Superior temporal gyrus (tissue), 1 donor: ENCODE data around the gene THSD7B.

Experiments used
- DNase-seq: peaks from one replicate; pipeline ENCODE4 v3.0.0-alpha.2; 2016; ENCODE audit errors: extremely low spot score

THSD7B gene

DNA sequence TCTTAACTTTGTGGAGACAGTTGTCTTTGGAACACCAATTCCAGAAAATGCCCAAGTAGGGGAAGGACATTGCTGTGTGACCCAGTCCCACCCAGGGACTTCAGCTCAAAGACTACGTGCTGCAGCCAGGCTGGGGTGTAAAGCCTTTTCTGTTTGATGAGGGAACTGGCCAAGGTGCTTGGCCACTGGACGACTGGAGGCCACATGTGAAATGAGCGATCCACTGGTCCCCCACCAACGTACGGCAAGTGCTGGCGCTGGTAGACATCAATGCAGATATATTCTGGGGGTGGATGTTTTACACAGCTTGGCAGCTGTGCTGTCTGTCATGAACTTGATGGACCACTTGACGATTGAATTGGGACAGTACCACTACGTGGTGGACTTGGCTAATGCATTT lies 616.4 kb downstream of the THSD7B start:
- no peak for DNase-seq

DNA sequence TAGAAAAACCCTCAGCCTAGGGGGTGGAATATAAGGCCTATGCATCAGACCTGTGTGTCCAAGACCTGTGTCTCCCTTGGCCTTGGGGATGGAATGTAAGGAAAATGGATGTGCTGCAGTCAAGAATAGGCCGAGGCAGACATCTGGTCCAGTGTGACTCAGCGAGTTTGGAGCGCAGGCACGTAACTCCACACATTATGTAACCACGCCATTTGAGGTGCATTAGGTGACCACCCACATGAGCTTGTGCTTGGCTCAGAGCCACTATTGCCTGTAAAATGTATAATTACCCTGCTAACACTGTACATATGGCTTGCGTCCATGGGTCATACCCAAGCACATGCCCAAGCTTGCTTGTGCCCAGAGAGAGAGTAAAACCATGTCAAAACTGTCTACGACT lies 618.0 kb downstream of the THSD7B start:
- no peak for DNase-seq

DNA sequence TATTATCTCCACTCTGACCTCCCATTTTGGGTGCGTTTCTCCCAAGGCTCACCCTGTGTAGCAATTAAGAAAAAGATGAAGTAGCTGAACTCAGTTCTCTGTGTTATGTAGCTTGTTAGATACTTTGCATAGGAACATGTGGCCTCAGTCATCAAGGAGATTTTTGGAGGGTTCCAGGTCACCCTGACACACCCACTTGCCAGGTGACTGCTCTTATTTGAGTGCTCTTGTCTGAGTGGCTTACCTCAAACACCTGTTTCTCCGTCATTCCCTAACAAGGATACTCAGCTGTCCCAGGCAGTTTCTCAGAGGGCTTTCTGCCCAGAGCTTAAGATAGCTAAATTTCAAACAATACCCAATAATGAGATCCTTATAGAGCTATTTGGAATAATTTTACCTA lies 621.7 kb downstream of the THSD7B start:
- DNase-seq, result no peak

DNA sequence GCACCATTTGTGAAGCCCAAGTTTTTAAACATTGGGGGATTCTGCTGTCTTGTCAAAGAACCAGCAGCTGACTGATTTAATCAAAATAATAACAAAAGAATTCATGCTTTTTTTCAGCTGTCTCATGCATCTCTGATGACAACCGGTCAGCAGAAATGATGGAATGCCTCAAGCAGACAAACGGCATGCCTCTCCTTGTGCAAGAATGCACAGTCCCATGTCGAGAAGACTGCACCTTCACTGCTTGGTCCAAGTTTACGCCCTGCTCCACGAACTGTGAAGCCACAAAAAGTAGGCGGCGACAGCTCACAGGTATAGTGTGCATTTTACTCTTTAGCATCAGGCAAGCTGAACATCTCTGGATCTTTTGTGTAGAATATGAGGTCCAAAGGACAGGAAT lies 640.2 kb downstream of the THSD7B start:
- DNase-seq, result no peak

DNA sequence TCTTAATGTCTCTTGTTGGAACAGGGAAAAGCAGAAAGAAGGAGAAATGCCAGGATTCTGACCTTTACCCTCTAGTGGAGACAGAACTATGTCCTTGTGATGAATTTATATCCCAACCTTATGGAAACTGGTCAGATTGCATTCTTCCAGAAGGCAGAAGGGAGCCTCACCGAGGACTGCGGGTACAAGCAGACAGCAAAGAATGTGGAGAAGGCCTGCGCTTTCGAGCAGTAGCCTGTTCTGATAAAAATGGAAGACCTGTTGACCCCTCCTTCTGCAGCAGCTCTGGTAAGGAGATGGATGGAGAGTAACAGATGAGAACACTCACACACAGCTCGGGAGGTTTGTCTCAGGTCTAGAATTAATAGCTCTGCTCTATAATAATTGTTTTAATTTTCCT lies 646.2 kb downstream of the THSD7B start:
- DNase-seq, result no peak

DNA sequence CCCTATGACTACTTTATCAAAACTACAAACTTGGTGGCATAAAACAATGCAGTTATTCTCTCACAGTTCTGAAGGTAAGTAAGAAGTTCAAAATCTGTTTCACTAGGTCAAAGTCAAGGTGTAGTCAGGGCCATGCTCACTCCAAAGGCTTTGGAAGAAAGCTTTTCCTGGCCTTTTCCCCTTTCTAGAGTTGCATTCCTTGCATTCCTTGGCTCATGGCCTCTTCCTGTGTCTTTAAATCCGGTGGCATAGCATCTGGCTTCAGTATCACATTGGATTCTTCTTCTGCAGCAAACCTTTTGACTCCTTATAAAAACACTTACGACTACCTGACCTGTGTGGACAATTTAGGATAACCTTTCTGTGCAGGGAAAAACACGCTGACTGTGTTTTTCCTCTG lies 655.4 kb downstream of the THSD7B start:
- no peak for DNase-seq

DNA sequence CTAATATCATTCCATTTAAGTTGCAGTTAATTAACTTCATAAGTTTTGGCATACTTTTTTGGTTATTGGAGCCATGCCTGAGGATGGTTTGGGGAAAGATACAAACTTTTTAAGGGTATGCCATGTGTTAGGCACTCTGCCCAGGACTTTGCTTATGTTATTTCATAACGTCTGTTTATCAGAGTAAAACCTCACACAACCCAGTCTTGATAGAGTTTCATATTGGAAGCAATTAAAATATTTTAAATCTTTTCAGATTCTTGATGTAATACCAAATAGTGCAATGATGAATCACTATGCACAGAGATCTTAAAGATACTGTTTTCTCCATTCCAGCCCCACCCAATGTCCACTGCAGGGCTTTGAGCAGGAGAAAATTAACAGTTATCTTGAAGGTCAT lies 669.8 kb downstream of the THSD7B start:
- no peak for DNase-seq

DNA sequence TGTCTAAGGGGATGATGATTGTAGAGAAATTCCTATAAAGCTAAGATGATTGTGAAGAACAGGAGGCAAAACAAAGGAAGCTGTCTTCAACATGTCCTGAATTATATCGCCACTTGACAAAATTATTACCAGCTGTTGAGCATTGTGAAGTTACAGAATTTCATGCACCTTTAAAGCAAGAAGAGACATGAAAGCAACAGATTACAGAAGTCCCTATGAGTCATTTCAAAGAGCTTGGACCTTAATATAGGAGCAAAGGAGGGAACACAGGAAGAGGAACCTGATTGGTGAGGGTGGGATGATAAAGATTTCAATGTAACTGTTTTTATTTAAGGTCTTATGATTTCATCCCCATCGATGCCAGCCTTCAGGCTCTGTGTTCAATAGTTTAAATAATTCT lies 672.0 kb downstream of the THSD7B start:
- no peak for DNase-seq

DNA sequence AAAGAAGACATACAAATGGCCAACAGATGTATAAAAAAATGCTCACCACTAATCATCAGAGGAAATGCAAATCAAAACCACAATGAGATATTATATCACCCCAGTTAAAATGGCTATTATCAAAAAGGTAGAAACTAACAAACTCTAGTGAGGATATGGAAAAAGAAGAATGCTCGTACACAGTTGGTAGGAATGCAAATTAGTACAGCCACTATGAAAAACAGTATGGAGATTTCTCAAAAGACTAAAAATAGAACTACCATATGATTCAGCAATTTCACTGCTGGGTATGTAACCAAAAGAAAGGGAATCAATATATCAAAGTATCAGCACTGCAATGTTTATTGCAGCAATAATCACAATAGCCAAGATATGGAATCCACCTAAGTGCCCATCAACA lies 679.6 kb downstream of the THSD7B start:
- no peak for DNase-seq

DNA sequence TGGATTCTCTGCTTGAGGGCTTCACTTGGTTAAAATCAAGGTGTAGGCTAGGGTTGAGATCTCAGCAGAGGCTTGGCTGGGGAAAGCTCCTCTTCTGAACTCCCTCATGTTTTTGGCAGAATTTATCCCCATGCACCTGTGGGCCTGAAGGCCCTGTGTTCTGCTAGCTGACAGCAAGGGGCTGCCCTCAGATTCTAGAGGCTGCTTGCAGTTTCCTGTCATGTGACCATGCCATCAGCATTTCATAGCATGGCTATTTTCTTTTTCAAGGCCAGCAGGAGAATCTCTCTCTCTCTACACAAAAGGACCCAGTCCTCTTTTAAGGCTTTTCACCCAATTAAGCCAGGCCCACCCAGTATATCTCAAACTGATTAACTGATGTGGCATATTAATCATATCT lies 684.1 kb downstream of the THSD7B start:
- no peak for DNase-seq

DNA sequence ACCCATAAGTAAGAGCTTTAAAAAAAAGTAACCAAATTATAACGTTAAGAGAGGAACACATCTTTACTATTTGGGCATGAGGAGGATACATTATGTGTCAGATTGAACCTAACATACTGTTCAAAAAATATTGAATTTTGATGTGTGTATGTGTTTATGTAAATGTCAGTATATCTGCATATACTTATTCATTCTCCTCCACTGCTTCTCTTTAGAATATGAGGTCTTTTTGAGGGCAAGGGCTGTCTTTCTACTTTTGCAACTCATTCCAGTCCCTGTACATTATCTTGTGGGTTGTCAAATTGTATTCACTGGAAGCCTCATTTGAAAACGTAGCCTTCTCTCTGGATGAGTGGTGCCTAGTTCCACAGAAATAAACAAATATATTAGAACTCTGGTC lies 689.5 kb downstream of the THSD7B start:
- DNase-seq, result no peak

DNA sequence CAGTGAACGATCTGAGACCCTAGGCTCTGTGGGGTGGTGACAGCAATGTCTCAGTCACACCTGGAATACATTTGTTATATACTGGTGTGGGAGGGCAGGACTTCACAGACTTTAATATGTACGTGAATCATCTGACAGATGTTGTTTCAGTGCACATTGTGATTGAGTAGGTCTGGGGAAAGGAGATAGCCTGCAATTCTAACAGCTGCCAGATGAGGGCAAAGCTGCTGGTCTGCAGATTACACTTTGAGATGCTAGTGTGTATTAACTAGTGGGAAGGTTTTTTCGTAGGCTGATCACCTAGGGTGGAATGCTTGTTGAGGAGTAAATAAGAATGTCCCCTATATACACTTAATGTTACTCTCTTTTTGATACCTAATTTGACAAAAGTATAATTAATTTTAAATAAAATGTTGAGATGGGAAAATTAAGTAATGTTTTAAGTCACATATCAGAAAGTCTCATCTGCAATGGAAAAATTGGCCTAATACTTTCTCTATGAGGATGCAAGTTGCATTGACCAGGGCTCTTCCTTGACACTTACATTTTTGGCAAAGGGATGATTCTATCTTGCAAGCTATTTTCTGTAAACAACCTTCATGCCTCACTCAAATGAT lies 702.0 kb downstream of the THSD7B start:
- DNase-seq, result peak; percentile 63

DNA sequence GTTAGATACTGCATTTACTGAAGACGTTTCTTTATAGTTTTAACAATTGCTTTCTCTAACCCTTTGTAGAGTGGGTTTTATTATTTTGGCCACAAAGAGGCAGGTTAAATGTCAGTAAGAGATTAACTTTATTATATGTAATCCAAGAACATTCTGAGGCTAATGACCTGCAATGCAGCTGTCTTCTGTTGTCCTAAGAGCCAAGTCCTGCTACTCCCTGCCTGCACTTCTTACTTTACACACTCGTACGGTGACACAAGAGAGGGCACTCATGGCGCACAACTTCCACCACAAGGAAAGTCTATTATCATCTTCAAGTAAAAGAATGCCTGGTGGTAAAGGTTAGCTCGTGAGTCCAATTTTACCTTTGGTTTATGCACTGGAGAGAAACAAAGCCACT lies 727.9 kb downstream of the THSD7B start:
- no peak for DNase-seq

DNA sequence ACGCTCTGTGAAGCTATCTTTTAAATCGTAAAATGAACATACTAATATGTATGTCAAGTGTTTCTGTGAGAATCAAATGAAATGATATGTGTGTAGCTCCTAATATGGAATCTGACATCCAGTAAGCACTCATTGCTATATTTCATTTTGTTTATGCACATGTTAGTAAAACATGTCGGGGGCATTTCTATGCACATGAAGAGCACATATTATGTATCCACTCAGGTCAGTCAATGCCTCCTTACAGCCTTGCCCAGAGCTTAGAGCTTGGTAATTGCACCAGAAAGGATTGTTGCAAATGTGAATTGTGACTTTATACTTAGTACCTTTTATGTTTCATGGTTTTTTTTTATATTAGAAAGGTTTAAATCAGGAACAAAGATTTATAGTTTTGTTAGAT lies 735.3 kb downstream of the THSD7B start:
- DNase-seq, result no peak

DNA sequence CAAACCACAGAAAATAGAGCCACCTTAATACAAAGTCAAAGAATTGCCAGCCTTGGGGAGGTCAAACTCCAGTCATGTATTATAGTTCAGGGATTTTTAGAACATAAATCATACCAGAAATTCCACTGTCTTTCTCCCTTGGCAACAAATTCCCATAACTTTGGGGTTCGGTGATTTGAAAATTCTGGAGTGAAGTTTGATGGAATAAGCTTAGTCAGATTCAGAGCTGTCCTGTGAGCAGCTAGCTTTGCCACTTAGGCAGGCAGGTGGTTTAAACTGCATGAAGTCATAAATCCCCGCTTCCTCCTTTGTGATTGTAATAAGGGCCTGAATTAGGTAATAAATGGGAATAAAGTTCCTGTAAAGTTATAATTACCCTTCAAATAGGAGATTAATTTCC lies 741.9 kb downstream of the THSD7B start:
- no peak for DNase-seq

DNA sequence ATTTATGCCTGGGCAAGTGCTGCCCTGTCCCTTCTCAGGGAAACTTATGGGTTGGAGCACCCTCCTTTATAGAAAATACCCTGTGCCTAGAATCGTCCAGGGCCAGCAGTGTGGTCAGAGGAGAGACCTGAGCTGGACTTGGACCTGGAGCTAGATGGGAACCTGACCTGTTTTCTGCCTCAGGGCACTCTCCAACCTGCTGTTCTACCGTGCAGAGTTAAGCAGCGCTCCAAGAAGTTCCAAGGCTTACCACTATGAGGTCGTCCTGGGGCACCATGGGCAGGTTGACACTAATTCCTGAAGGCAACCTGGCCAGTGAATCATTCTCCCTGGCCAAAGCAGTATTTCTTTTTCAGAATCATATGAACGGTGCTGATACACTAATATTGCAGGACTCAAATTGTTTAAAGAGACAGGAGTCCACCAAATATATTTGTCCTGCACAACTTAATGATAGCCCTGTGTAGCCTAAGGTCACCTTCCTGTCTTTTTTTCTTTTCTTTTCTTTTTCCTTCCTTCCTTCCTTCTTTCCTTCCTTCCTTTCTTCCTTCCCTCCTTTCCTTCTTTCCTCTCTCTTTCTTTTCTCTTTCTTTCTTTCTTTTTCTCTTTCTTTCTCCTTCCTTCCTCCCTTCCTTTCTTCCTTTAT lies 743.5 kb downstream of the THSD7B start:
- no peak for DNase-seq

DNA sequence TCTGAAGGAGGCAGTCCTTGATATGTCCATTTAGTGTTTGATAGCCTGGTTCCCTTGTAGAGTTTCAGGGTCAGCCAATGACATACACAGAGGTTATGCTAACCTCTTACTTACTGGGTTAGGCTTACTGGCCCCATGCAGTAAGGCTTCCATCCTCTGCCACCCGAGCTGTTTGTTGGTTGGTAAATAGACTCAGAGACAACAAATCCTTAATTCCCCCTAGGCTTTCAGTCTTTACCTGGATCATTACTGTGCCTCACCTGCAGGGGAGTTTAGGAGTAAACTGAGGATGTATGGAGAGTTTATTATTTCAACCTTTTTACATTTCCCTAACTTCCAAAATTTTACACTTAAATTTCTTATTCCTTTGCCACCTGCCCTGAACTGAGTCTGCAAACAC lies 746.2 kb downstream of the THSD7B start:
- no peak for DNase-seq

DNA sequence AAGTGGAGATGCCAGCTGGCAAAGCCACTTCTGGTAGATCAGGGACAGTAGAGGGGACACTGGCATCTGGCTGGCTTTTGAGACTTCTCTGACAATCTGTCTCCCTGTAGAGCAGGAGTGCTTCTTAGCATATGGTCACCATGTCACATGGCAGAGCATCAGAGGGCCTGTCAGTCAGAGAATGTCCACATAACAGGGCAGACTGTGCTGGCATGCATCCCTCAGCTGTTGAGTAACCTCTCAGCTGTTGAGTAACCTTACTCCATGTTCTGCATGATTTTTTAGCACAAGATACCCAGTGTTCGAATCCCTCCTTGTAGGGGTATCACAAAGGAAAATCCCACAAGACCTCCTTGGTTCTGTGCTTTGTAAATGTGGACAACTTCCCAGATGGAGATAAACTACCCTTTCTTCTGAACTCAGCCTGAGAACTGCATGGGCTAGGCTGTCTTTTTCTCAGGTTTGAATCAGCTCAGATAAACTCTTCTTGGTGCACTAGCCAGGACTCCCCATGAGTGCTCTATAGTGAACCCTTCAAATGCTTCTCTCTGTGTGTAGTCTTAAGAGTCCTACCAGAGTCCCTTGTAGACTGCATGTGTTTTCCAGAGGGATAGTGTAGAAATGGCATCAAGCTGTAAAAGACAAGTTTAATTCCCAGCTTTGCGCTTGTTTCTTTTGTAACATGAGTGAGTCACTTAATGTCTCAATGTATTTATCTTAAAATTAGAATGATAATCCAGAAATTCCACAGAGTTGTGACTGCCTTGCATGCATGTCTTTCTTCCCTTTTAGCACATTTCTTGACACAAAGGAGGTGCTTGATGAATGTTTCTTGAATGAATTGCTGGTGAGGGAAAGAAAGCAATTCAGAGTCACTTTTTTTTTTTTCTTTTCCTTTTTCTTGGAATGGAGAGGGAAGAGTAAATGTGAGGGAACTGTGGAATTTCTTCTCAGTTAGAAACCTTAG lies 756.6 kb downstream of the THSD7B start:
- no peak for DNase-seq

DNA sequence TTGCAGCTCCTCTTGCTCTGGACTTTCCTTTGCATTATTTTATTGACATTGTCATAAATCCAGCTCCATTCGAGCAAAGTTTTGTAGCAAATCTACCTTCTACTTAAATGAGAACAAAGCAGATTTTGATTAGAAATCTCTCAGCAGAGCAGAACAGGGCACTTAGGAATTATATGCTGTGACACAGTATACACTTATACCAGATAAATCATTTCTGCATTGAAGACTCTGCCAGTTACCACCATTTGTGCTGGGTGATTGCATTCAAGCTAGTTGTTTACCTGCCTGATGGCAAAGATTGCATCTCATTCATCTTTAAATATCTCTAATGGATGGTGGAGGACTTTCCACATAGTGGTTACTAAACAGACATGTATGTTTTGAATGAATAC lies 757.3 kb downstream of the THSD7B start:
- DNase-seq, result no peak

DNA sequence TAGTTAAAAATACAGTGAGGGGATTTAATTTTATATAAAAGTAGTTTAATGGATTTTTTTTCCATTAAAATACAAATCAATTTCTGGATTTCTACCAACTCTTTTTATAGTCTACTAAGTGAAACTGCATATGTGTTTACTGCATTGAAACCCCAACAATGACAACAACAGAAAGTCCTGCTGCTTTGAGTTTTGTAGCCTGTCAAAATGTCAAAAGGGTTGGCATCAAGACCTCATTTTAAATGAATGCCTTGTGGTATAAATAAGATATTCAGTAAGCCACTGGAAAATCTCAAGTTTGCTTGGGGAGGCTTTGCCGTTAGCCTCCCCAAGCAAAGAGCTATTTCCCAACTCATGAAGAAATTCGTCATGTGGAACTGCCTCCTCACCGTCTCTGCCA lies 758.6 kb downstream of the THSD7B start:
- no peak for DNase-seq

DNA sequence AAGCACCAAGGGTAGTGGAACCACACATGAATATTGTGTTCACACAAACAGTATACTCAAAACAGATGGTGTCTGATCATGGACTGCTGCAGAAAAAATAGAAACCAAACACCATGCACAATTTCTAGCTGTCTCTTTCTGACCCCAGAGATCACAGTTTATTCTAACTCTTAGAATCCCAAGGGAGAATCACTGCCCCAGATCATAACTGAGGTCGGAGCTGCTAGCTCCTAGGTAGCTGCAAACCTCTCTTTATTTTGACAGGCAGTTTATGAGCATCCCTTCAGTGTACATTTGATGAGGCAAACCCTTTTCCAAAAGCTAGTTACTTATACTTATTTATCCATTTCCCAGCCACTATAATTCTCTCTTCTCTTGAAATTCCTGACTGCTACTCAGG lies 759.8 kb downstream of the THSD7B start:
- no peak for DNase-seq

DNA sequence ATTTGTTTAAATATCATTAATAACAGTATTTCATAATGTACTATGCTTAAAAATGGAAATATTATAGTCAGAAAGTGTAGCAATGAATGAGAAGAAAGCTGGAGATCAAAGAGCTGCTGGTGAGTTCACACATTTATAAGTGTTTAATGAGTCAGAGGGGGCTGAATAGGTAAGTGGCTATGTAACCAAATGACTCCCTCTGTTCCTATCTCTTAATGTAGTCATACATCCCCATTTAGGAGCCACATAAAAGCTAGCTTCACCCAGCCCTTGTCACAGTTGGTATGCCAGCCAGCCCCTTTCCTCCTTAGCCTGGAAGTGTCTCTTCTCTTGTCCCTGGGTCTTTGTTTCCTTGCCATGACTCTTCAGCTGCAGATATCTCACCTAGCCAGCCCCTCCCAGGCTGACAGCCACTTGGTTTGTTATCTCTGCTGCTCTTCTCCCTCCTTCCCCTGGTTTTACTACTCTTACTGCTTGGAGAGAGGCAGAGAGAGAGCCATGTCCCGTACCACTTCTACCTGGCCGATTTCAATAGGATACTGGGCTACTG lies 760.4 kb downstream of the THSD7B start:
- DNase-seq, result no peak

DNA sequence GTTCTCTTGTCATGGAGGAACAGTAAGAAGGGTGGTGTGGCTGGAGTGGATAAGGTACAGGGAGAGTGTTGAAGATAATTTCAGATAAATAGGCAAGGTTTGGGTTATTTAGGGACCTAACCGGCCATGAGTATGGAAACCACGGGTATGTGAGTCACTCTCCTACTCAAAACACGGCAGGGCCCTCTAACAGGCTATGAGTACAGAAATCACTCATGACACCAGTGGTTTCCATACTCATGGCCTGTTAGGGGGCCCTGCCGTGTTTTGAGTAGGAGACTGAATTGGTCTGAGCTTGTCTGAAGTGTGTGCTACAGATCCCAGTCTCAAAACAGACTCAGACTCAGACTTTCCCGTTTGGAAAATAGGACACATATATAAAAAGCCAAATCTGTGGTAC lies 770.6 kb downstream of the THSD7B start:
- DNase-seq, result no peak
